Caco-2 (cell line): ENCODE measurements around the gene FNDC3B. TPM values are rescaled to one million over a fixed set of nuclear protein-coding genes. Genes with fewer than 3 reads are reported as not detected.

Experiments
- BruUV-seq: library from RNA; stranded (reverse); fragments of 400-500 nt; replicated peaks from 2 replicates; lab custom pipeline; 2021; lab: Mats Ljungman, UMichigan
- CTCF ChIA-PET: fragments of 300-600 bp; sonication (Branson Sonifier 250); formaldehyde crosslinking; loops from one replicate; lab custom pipeline; 2022; ENCODE audit warnings: antibody characterized with exemption; lab: Charles Lee
- POLR2A ChIA-PET: fragments of 300-600 bp; sonication (Branson Sonifier 250); formaldehyde crosslinking; loops from one replicate; lab custom pipeline; 2022; ENCODE audit warnings: antibody characterized with exemption; lab: Charles Lee
- DNase-seq, 2 experiments: peaks; one replicate each; pipeline versions ENCODE4 v3.0.0 to v3.0.0-alpha.2; 2020 to 2022
- H3K27me3 ChIP-seq: replicated peaks from 2 replicates; pipeline ENCODE4 v1.6.0; 2011; ENCODE audit warnings: low read length; ENCODE audit not compliant: control insufficient read depth, insufficient read depth
- H3K36me3 ChIP-seq: 2 replicates; pipeline ENCODE4 v1.5.1; 2011; ENCODE audit warnings: low read length; ENCODE audit not compliant: control insufficient read depth, insufficient read depth
- H3K4me1 ChIP-seq: fragments of 250-450 bp; sonication (Bioruptor Pico); 2 replicates; pipeline ENCODE4 v1.5.1; 2020; ENCODE audit warnings: mild to moderate bottlenecking
- H3K4me3 ChIP-seq: 2 replicates; pipeline ENCODE4 v1.5.1; 2011; ENCODE audit warnings: low read depth, mild to moderate bottlenecking, control low read depth, low read length
- H3K9me3 ChIP-seq: fragments of 250-450 bp; sonication (Bioruptor Pico); 2 replicates; pipeline ENCODE4 v1.5.1; 2020; ENCODE audit warnings: mild to moderate bottlenecking, moderate library complexity
- H3K27ac Mint-ChIP-seq: one replicate; pipeline ENCODE4 v1.8.0; 2022; ENCODE audit warnings: mixed read lengths; ENCODE audit not compliant: unreplicated experiment
- H3K27me3 Mint-ChIP-seq: one replicate; pipeline ENCODE4 v1.8.0; 2022; ENCODE audit warnings: mixed read lengths; ENCODE audit not compliant: insufficient read depth, unreplicated experiment
- H3K36me3 Mint-ChIP-seq: one replicate; pipeline ENCODE4 v1.8.0; 2022; ENCODE audit warnings: mild to moderate bottlenecking, mixed read lengths; ENCODE audit not compliant: insufficient read depth, unreplicated experiment
- H3K4me1 Mint-ChIP-seq: one replicate; pipeline ENCODE4 v1.8.0; 2022; ENCODE audit warnings: low read depth, mixed read lengths; ENCODE audit not compliant: unreplicated experiment
- H3K4me3 Mint-ChIP-seq: one replicate; pipeline ENCODE4 v1.8.0; 2022; ENCODE audit warnings: mild to moderate bottlenecking, moderate library complexity, mixed read lengths; ENCODE audit not compliant: unreplicated experiment
- H3K9me3 Mint-ChIP-seq: one replicate; pipeline ENCODE4 v1.8.0; 2022; ENCODE audit warnings: mixed read lengths; ENCODE audit not compliant: unreplicated experiment
- CTCF ChIP-seq, 2 experiments: fragments of 200-600 bp in 1 of 2; IDR thresholded peaks; 1 replicate in 1 of 2; 2 replicates in 1 of 2; pipeline versions ENCODE4 v1.5.1 to v1.8.0; 2011 to 2022; ENCODE audit warnings: antibody characterized with exemption in 1 of 2, control low read depth in 1 of 2, inconsistent platforms in 1 of 2, low read depth in 1 of 2, low read length in 1 of 2, mild to moderate bottlenecking in 1 of 2, moderate library complexity in 1 of 2; ENCODE audit not compliant: insufficient read depth in 1 of 2, severe bottlenecking in 1 of 2, unreplicated experiment in 1 of 2
- intact Hi-C: fragments of 100-400 bp; cut with micrococcal nuclease; formaldehyde crosslinking; loops from one replicate; pipeline ENCODE4 v1.10.0; 2022; ENCODE audit not compliant: unreplicated experiment
- total RNA-seq: library from RNA; stranded (reverse); gene quantifications from 2 replicates; pipeline ENCODE4 v1.2.3, GENCODE V29; 2022

Gene FNDC3B
- total RNA-seq, 1 experiment from 2014 or later: 59.8 TPM

- Mint-ChIP-seq H3K4me1 (no peaks in the 10 kb centered on the region), H3K36me3 (peaks cover 69% of the 10 kb centered on the region), H3K4me3 (no peak overlapping the region), H3K27ac (no peak overlapping the region), H3K27me3 (no peaks in the 10 kb centered on the region), H3K9me3 (no peaks in the 10 kb centered on the region)
- POLR2A ChIA-PET: no interaction called here
- no peak for TF ChIP-seq CTCF (IDR thresholded peaks at IDR 0.05; ENCODE audit: insufficient read depth in 1 of 2, low read depth in 1 of 2, low read length in 1 of 2, severe bottlenecking in 1 of 2, unreplicated experiment in 1 of 2)
- intact Hi-C loops: loop anchor here (5.0 kb wide), 1 partner anchor 315 kb away; no protein-coding TSS in a partner anchor
- BruUV-seq: no TSS peak
- no peaks in the 10 kb centered on the region for H3K36me3 ChIP-seq
- no peak for DNase-seq
- no peaks in the 10 kb centered on the region for H3K9me3 ChIP-seq
- CTCF ChIA-PET: no interaction called here
- H3K4me1 ChIP-seq: no peaks in the 10 kb centered on the region
- H3K27me3 ChIP-seq: no peaks in the 10 kb centered on the region
- H3K4me3 ChIP-seq: no peak overlapping the region
These were observed 313.4 kb downstream of the FNDC3B start for GRCh38 chr3:172352786-172353185.

GRCh38 chr3:172354931-172355499 lies 315.6 kb downstream of the FNDC3B start:
- Mint-ChIP-seq H3K36me3 (peaks cover 67% of the 10 kb centered on the region), H3K27ac (no peak overlapping the region), H3K4me1 (no peaks in the 10 kb centered on the region), H3K4me3 (no peak overlapping the region), H3K9me3 (no peaks in the 10 kb centered on the region), H3K27me3 (no peaks in the 10 kb centered on the region)
- DNase-seq: no peak
- ChIA-PET POLR2A (no interaction called here), CTCF (no interaction called here)
- no peak for TF ChIP-seq CTCF (IDR thresholded peaks at IDR 0.05; ENCODE audit: insufficient read depth in 1 of 2, low read depth in 1 of 2, low read length in 1 of 2, severe bottlenecking in 1 of 2, unreplicated experiment in 1 of 2)
- no peaks in the 10 kb centered on the region for H3K27me3 ChIP-seq
- H3K4me3 ChIP-seq: no peak overlapping the region
- H3K4me1 ChIP-seq: no peaks in the 10 kb centered on the region
- H3K36me3 ChIP-seq: no peaks in the 10 kb centered on the region
- intact Hi-C loops: loop anchor here (5.0 kb wide), 1 partner anchor 312 kb away; no protein-coding TSS in a partner anchor
- no peaks in the 10 kb centered on the region for H3K9me3 ChIP-seq
- no TSS peak for BruUV-seq

- CTCF ChIA-PET: no interaction called here
- BruUV-seq: no TSS peak
- H3K27ac Mint-ChIP-seq: no peak overlapping the region
- TF ChIP-seq CTCF (IDR thresholded peaks at IDR 0.05; ENCODE audit: insufficient read depth in 1 of 2, low read depth in 1 of 2, low read length in 1 of 2, severe bottlenecking in 1 of 2, unreplicated experiment in 1 of 2): no peak
- intact Hi-C loops: no loop called here
- H3K36me3 Mint-ChIP-seq: peaks cover 59% of the 10 kb centered on the region
- Histone ChIP-seq H3K27me3 (no peaks in the 10 kb centered on the region), H3K4me3 (no peak overlapping the region), H3K9me3 (no peaks in the 10 kb centered on the region), H3K36me3 (no peaks in the 10 kb centered on the region), H3K4me1 (no peaks in the 10 kb centered on the region)
- DNase-seq: no peak
- H3K9me3 Mint-ChIP-seq: no peaks in the 10 kb centered on the region
- no peak overlapping the region for H3K4me3 Mint-ChIP-seq
- H3K27me3 Mint-ChIP-seq: no peaks in the 10 kb centered on the region
- POLR2A ChIA-PET: no interaction called here
- no peaks in the 10 kb centered on the region for H3K4me1 Mint-ChIP-seq
These were observed 316.5 kb downstream of the FNDC3B start for GRCh38 chr3:172355836-172356235.
